ENCODE data around the gene OOSP4B. TPM values are rescaled to one million over a fixed set of nuclear protein-coding genes. Genes with fewer than 3 reads are reported as not detected.

OOSP4B gene
- polyA plus RNA-seq, 2 of the 4 experiments (the other 2 are of a cell fraction) = not detected

DNA sequence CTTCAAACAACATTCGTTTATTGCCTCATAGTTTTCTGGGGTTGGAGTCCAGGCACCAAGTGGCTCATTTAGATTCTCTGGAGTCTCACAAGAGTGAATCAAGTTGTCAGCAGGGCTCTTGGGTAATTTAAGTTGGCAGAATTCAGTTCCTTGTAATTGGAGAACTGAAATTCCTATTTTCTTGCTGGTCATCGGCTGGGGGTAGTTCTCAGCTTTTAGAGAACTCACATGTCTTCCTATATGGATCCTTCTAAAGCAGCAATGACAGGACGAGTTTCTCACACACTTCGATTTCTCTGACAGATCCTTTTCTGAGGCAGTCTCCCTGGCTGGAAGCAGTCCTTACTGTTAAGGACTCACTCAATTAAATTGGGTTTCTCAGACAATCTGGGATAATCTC, 17.3 kb upstream of the OOSP4B start:
- WGBS (ENCODE audit: missing lambda C conversion rate) = 3% methylated on average over 4 of the region's 4 CpGs
- no peak for FAIRE-seq
- ATAC-seq = no peak
- no peak for DNase-seq (ENCODE audit: low read depth in 1 of 2, low spot score in 1 of 2)
- ChIA-PET POLR2A (no interaction called here), CTCF (interaction anchor here (0.6 kb wide), 1 partner anchor 130 kb away, joined by 3 read pairs; no protein-coding TSS in a partner anchor)
- TF ChIP-seq FOXS1 (CRISPR knock-in tag; IDR thresholded peaks at IDR 0.05) = no peak
- no peak for TF ChIP-seq POLR2A (IDR thresholded peaks at IDR 0.05; ENCODE audit: low read length)
- no peak for TF ChIP-seq CBX2 (IDR thresholded peaks at IDR 0.05; ENCODE audit: borderline replicate concordance, low read depth)
- no peak for TF ChIP-seq NPAS2 (CRISPR knock-in tag; IDR thresholded peaks at IDR 0.05; ENCODE audit: borderline replicate concordance)
- TF ChIP-seq RAD21 (conservative IDR thresholded peaks at IDR 0.05 in 1 of 2, IDR thresholded peaks at IDR 0.05 in 1 of 2) = no peak
- TF ChIP-seq ZSCAN20 (CRISPR knock-in tag; IDR thresholded peaks at IDR 0.05) = no peak
- TF ChIP-seq, protein P1, sequence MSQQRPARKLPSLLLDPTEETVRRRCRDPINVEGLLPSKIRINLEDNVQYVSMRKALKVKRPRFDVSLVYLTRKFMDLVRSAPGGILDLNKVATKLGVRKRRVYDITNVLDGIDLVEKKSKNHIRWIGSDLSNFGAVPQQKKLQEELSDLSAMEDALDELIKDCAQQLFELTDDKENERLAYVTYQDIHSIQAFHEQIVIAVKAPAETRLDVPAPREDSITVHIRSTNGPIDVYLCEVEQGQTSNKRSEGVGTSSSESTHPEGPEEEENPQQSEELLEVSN (IDR thresholded peaks at IDR 0.05; ENCODE audit: borderline replicate concordance, low read depth) = no peak
- no peak for TF ChIP-seq ESRRA (IDR thresholded peaks at IDR 0.05; ENCODE audit: borderline replicate concordance, low read length)
- no peak overlapping the region for H3K27ac ChIP-seq
- H3K4me2 ChIP-seq = no peak overlapping the region
- no peaks in the 10 kb centered on the region for H3K9me3 ChIP-seq
- no peaks in the 10 kb centered on the region for H3K4me1 ChIP-seq
- no peak overlapping the region for H3K4me3 ChIP-seq

- Histone ChIP-seq H3K4me3 (no peak overlapping the region), H3K4me2 (no peak overlapping the region), H3K27ac (no peak overlapping the region), H3K9me3 (no peaks in the 10 kb centered on the region), H3K4me1 (no peaks in the 10 kb centered on the region)
- 29% methylated on average over 2 of the region's 2 CpGs for WGBS (ENCODE audit: missing lambda C conversion rate)
- ChIA-PET POLR2A (no interaction called here), CTCF (no interaction called here)
- DNase-seq (ENCODE audit: low read depth in 1 of 2, low spot score in 1 of 2) = peak in 1 of 2 experiments; percentile 21
- ATAC-seq = no peak
- FAIRE-seq = no peak
- TF ChIP-seq POLR2AphosphoS2 (conservative IDR thresholded peaks at IDR 0.05; ENCODE audit: low read length) (no peak), BHLHE40 (IDR thresholded peaks at IDR 0.05; ENCODE audit: low read depth, low read length) (no peak), ESRRA (IDR thresholded peaks at IDR 0.05; ENCODE audit: borderline replicate concordance, low read length) (no peak), SMC3 (IDR thresholded peaks at IDR 0.05) (no peak), CBX8 (IDR thresholded peaks at IDR 0.05) (no peak), ZC3H11A (IDR thresholded peaks at IDR 0.05) (no peak), ZNF302 (CRISPR knock-in tag; IDR thresholded peaks at IDR 0.05) (no peak), NFE2L2 (conservative IDR thresholded peaks at IDR 0.05; ENCODE audit: low read length) (no peak), MAFK (IDR thresholded peaks at IDR 0.05; ENCODE audit: partially characterized antibody) (no peak), RFX5 (IDR thresholded peaks at IDR 0.05) (no peak), HOXB13 (CRISPR knock-in tag; IDR thresholded peaks at IDR 0.05; ENCODE audit: low read depth) (no peak)
Measured at GRCh38 chr11:60003729-60004128, 13.3 kb upstream of the OOSP4B start.

DNA sequence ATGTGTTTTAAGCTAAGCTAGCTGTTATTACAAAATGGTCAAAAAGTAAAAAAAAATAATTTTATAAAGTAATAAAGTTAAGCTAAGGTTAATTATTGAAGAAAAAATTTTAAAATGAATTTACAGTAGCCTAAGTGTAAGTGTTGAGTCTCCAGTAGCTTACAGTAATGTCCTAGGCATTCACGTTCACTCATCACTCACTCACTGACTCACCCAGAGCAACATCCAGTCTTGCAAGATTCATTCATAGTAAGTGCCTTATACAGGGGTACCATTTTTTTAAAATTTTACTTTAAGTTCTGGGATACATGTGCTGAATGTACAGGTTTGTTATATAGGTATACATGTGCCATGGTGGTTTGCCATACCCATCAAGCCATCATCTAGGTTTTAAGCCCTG, 11.6 kb upstream of the OOSP4B start:
- 33% methylated on average over 1 of the region's 1 CpG for WGBS (ENCODE audit: missing lambda C conversion rate)
- Histone ChIP-seq H3K4me2 (no peak overlapping the region), H3K4me3 (no peak overlapping the region), H3K9me3 (no peaks in the 10 kb centered on the region), H3K4me1 (no peaks in the 10 kb centered on the region), H3K27ac (no peak overlapping the region)
- ATAC-seq (no peak), DNase-seq (ENCODE audit: low read depth in 1 of 2, low spot score in 1 of 2) (no peak), FAIRE-seq (no peak)
- POLR2A ChIA-PET = no interaction called here
- TF ChIP-seq CHD4 (IDR thresholded peaks at IDR 0.05; ENCODE audit: borderline replicate concordance) (no peak), GATA3 (IDR thresholded peaks at IDR 0.05; ENCODE audit: borderline replicate concordance) (no peak), RFX5 (IDR thresholded peaks at IDR 0.05) (no peak), EP300 (IDR thresholded peaks at IDR 0.05) (no peak), ZFP36 (IDR thresholded peaks at IDR 0.05; ENCODE audit: borderline replicate concordance, partially characterized antibody) (no peak), RCOR1 (IDR thresholded peaks at IDR 0.05; ENCODE audit: low read depth, low read length) (no peak), TP53 (CRISPR knock-in tag; IDR thresholded peaks at IDR 0.05) (no peak), PHF8 (IDR thresholded peaks at IDR 0.05; ENCODE audit: borderline replicate concordance, low read depth) (no peak), ELK1 (IDR thresholded peaks at IDR 0.05; ENCODE audit: low read depth, low read length) (no peak)
- CTCF ChIA-PET = no interaction called here
